CD8-positive, alpha-beta memory T cell (primary cell): Measurements from ENCODE around the gene TUSC2. TPM values are rescaled to one million over a fixed set of nuclear protein-coding genes. Genes with fewer than 3 reads are reported as not detected.

Experiments used
- CTCF ChIA-PET: fragments of 350-600 bp; sonication (Branson Sonifier 250); formaldehyde crosslinking; loops from one replicate; lab custom pipeline; 2021; ENCODE audit warnings: antibody characterized with exemption; lab: Charles Lee
- POLR2A ChIA-PET: fragments of 350-600 bp; sonication (Branson Sonifier 250); formaldehyde crosslinking; loops from one replicate; lab custom pipeline; 2021; ENCODE audit warnings: antibody characterized with exemption; lab: Charles Lee
- DNase-seq, 5 donors: peaks; one replicate each; pipeline versions ENCODE4 v3.0.0 to v3.0.0-alpha.2; 2020 to 2022; ENCODE audit warnings: mixed read lengths in 1 of 5
- H3K27ac ChIP-seq: one replicate; pipeline ENCODE4 v1.7.0; 2013; ENCODE audit warnings: low read depth, mild to moderate bottlenecking, low read length, moderate library complexity
- H3K27me3 ChIP-seq: 2 replicates; pipeline ENCODE4 v1.7.0; 2013; ENCODE audit warnings: low read length, mild to moderate bottlenecking; ENCODE audit not compliant: insufficient read depth, poor library complexity, severe bottlenecking
- H3K36me3 ChIP-seq: 2 replicates; pipeline ENCODE4 v1.7.0; 2013; ENCODE audit warnings: mild to moderate bottlenecking, low read length, moderate library complexity; ENCODE audit not compliant: insufficient read depth
- H3K4me1 ChIP-seq: 2 replicates; pipeline ENCODE4 v1.7.0; 2013; ENCODE audit warnings: mild to moderate bottlenecking, low read length, moderate library complexity; ENCODE audit not compliant: insufficient read depth
- H3K4me3 ChIP-seq: 2 replicates; pipeline ENCODE4 v1.7.0; 2013; ENCODE audit warnings: mild to moderate bottlenecking, low read length
- H3K9me3 ChIP-seq: 2 replicates; pipeline ENCODE4 v1.7.0; 2013; ENCODE audit warnings: mild to moderate bottlenecking, low read length
- H3K27ac Mint-ChIP-seq, 8 donors: one replicate each; pipeline ENCODE4 v1.8.0; 2020 to 2021; ENCODE audit warnings: mixed read lengths in 8 of 8, mild to moderate bottlenecking in 6 of 8, inconsistent platforms in 3 of 8, moderate library complexity in 3 of 8
- H3K27me3 Mint-ChIP-seq, 2 donors: one replicate each; pipeline ENCODE4 v1.8.0; 2020 to 2021; ENCODE audit warnings: mixed read lengths in 2 of 2, mild to moderate bottlenecking in 1 of 2, moderate library complexity in 1 of 2
- H3K36me3 Mint-ChIP-seq, 3 donors: one replicate each; pipeline ENCODE4 v1.8.0; 2020 to 2021; ENCODE audit warnings: mixed read lengths in 3 of 3, inconsistent platforms in 1 of 3, mild to moderate bottlenecking in 1 of 3
- H3K4me1 Mint-ChIP-seq, 3 donors: one replicate each; pipeline ENCODE4 v1.8.0; 2020 to 2021; ENCODE audit warnings: mixed read lengths in 3 of 3, inconsistent platforms in 1 of 3, mild to moderate bottlenecking in 1 of 3
- H3K4me3 Mint-ChIP-seq, 7 donors: one replicate each; pipeline ENCODE4 v1.8.0; 2020 to 2021; ENCODE audit warnings: mixed read lengths in 7 of 7, mild to moderate bottlenecking in 6 of 7, moderate library complexity in 4 of 7, inconsistent platforms in 2 of 7
- H3K9me3 Mint-ChIP-seq, 5 donors: one replicate each; pipeline ENCODE4 v1.8.0; 2020 to 2022; ENCODE audit warnings: mixed read lengths in 5 of 5, mild to moderate bottlenecking in 3 of 5, moderate library complexity in 2 of 5, inconsistent platforms in 1 of 5
- polyA plus RNA-seq: library from polyadenylated mRNA; unstranded; fragments of 300-500 nt; fragmentation: Illumina TruSeq; gene quantifications from one replicate; pipeline ENCODE4 v1.2.3, GENCODE V29; 2021
- total RNA-seq, 2 experiments: library from RNA; stranded (reverse); gene quantifications; one replicate each; pipeline ENCODE4 v1.2.3, GENCODE V29; 2021

The TUSC2 gene
- total and polyA plus RNA-seq, 3 experiments from 2014 or later = 31.4 to 52.9 (median 36.6) TPM

- CTCF ChIA-PET = interaction anchor here (0.9 to 3.0 kb wide), 14 partner anchors 14 to 106 kb away, joined by 3 to 16 read pairs (median 6); partner anchors contain the start of genes CYB561D2, HYAL2 and NPRL2
- Histone ChIP-seq H3K27ac (peak overlapping the region; percentile 96), H3K27me3 (no peaks in the 10 kb centered on the region), H3K36me3 (no peaks in the 10 kb centered on the region), H3K4me3 (peak overlapping the region; percentile 89), H3K9me3 (no peaks in the 10 kb centered on the region), H3K4me1 (peaks cover 25% of the 10 kb centered on the region)
- POLR2A ChIA-PET = interaction anchor here (0.9 to 2.2 kb wide), 6 partner anchors 19 to 61 kb away, joined by 4 to 31 read pairs (median 10); partner anchors contain the start of genes CYB561D2, NPRL2, RASSF1 and TUSC2
- H3K4me1 Mint-ChIP-seq = peaks cover 21 to 50% (median 22%) of the 10 kb centered on the region in 3 donors
- H3K9me3 Mint-ChIP-seq = no peaks in the 10 kb centered on the region
- H3K27ac Mint-ChIP-seq = peak overlapping the region; percentile 93 to 100 (median 99)
- no peaks in the 10 kb centered on the region for H3K27me3 Mint-ChIP-seq
- no peak for DNase-seq
- H3K36me3 Mint-ChIP-seq = peaks cover 0 to 14% (median 0%) of the 10 kb centered on the region in 3 donors
- H3K4me3 Mint-ChIP-seq = peak overlapping the region; percentile 93 to 98 (median 95)
Observed at GRCh38 chr3:50297896-50298725, 29.9 kb downstream of the TUSC2 start.

- no peaks in the 10 kb centered on the region for H3K9me3 Mint-ChIP-seq
- H3K4me1 Mint-ChIP-seq = peaks cover 28 to 57% (median 29%) of the 10 kb centered on the region in 3 donors
- no peak for DNase-seq
- no peak overlapping the region for H3K4me3 ChIP-seq
- H3K9me3 ChIP-seq = no peaks in the 10 kb centered on the region
- H3K27me3 ChIP-seq = no peaks in the 10 kb centered on the region
- H3K27ac Mint-ChIP-seq = peak overlapping the region in 7 of 8 donors; percentile 69 to 100 (median 99)
- H3K27ac ChIP-seq = no peak overlapping the region
- H3K36me3 ChIP-seq = no peaks in the 10 kb centered on the region
- H3K4me1 ChIP-seq = peaks cover 31% of the 10 kb centered on the region
- H3K4me3 Mint-ChIP-seq = peak overlapping the region in 5 of 7 donors; percentile 93 to 98 (median 95)
- no peaks in the 10 kb centered on the region for H3K27me3 Mint-ChIP-seq
- H3K36me3 Mint-ChIP-seq = peaks cover 0 to 15% (median 0%) of the 10 kb centered on the region in 3 donors
- ChIA-PET POLR2A (no interaction called here), CTCF (interaction anchor here (0.9 to 3.0 kb wide), 5 partner anchors 13 to 52 kb away, joined by 3 to 13 read pairs (median 9); partner anchors contain the start of genes CYB561D2 and NPRL2)
Observed at GRCh38 chr3:50297384-50297775, 30.6 kb downstream of the TUSC2 start.

- H3K27me3 ChIP-seq = no peaks in the 10 kb centered on the region
- H3K27ac ChIP-seq = no peak overlapping the region
- ChIA-PET CTCF (interaction anchor here (0.5 to 1.5 kb wide), 2 partner anchors 12 to 54 kb away, joined by 3 read pairs; partner anchors contain the start of genes CYB561D2 and NPRL2), POLR2A (no interaction called here)
- no peaks in the 10 kb centered on the region for H3K36me3 ChIP-seq
- H3K36me3 Mint-ChIP-seq = peaks cover 0 to 17% (median 0%) of the 10 kb centered on the region in 3 donors
- H3K9me3 ChIP-seq = no peaks in the 10 kb centered on the region
- H3K9me3 Mint-ChIP-seq = no peaks in the 10 kb centered on the region
- no peak overlapping the region for H3K4me3 ChIP-seq
- peak overlapping the region in 2 of 7 donors; percentile 41 to 93 for H3K4me3 Mint-ChIP-seq
- DNase-seq = no peak
- H3K4me1 ChIP-seq = peaks cover 31% of the 10 kb centered on the region
- H3K27ac Mint-ChIP-seq = peak overlapping the region; percentile 56 to 100 (median 93)
- H3K27me3 Mint-ChIP-seq = no peaks in the 10 kb centered on the region
- H3K4me1 Mint-ChIP-seq = peaks cover 30 to 57% (median 31%) of the 10 kb centered on the region in 3 donors
Observed at GRCh38 chr3:50296721-50297383, 31.2 kb downstream of the TUSC2 start.

DNA sequence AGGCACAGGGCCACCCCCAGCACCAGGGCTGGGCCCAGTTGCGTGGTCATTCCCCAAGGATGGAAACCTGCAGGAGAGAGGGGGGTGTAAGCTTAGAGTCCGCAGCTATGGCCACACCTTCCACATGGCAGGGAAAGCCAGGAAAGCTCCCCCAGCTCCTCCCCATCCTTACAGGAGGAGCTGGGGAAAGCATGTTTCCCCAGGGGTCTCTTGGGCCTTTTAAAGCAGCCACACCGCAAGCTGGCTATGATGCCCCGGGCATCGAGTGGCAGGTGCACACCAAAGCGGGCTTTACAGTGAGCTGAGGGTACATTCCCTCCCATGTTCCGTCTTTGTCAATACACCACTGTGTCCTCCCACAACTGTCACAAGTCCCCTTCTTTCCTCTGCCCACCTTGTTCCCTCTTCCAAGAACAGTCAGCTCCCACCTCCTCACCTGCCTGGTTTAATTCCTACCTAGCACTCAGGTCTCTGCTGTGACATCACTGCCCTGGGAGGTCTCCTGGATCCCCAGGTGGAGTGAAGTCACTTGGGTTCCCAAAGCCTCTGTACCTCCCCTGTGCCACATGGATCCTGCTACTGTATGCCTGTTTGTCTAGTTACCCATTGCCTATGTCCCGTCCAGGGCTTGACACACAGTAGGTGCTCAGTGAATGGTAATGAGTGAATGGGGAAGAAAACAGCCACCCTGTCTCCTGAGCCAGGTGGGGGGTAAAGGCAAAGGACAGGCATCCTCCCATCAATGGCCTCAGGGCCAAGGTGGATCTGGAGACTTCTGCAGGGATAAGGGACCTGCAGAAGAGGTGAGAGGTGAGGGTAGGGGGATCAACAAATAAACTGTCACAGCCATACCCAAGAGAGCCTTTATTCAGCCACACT, 32.2 kb downstream of the TUSC2 start:
- no peak for DNase-seq
- ChIA-PET CTCF (interaction anchor here (0.8 to 1.5 kb wide), 3 partner anchors 49 to 55 kb away, joined by 3 to 5 read pairs (median 3); partner anchors contain the start of genes CYB561D2 and NPRL2), POLR2A (no interaction called here)
- H3K9me3 Mint-ChIP-seq = no peaks in the 10 kb centered on the region
- no peaks in the 10 kb centered on the region for H3K27me3 Mint-ChIP-seq
- no peaks in the 10 kb centered on the region for H3K36me3 ChIP-seq
- H3K4me3 Mint-ChIP-seq = peak overlapping the region in 2 of 7 donors; percentile 37 to 93
- H3K4me1 Mint-ChIP-seq = peaks cover 35 to 59% (median 38%) of the 10 kb centered on the region in 3 donors
- no peak overlapping the region for H3K4me3 ChIP-seq
- H3K9me3 ChIP-seq = no peaks in the 10 kb centered on the region
- H3K27me3 ChIP-seq = no peaks in the 10 kb centered on the region
- peaks cover 42% of the 10 kb centered on the region for H3K4me1 ChIP-seq
- peak overlapping the region in 3 of 8 donors; percentile 20 to 66 (median 32) for H3K27ac Mint-ChIP-seq
- peaks cover 0 to 19% (median 0%) of the 10 kb centered on the region in 3 donors for H3K36me3 Mint-ChIP-seq
- no peak overlapping the region for H3K27ac ChIP-seq

DNA sequence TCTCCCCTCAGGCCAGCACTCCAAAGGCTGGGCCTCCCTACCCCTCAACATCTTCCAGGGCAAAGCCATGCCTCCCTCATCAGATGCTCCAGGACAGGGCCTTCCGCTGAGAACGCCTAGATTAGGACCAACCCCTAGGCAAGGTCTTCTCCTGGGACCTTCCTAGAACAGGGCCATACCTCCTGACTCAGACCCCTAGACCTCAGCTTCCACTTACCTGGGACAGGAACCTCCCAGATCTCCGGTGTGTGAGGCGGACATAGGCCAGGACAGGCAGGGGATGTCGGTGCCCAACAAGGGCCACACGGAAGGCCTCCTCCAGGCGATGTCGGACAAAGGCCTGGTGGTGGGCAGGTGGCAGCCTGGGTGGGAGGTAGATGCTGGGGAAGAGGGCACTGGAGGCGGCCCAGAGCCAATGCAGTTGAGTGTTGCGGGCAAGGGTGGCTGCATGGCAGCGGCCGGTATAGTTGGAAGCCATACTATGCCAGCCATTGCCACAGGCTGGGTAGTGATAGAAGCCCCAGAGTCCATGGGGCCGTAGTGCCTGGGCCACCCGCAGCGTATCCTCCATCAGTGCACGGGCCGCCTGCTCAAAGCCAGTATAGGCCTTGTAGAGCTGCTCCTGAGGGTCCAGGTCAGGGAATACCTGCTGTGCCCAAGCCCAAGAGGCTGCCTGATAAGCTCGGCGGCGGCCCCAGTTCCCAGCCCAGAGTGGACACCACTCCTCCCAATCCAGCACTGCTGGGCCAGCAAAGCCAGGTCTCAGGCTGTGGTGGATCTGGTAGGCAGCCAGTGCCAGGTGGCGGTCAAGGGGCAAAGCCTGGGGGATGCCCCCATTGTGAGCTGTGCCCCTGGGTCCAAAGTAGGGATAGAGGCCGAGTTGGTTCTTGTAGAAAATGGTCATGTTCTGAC, 33.3 kb downstream of the TUSC2 start:
- Mint-ChIP-seq H3K4me3 (peak overlapping the region in 1 of 7 donors; percentile 66), H3K9me3 (no peaks in the 10 kb centered on the region), H3K27ac (peak overlapping the region in 2 of 8 donors; percentile 57 to 85), H3K27me3 (no peaks in the 10 kb centered on the region), H3K36me3 (peaks cover 0 to 25% (median 0%) of the 10 kb centered on the region in 3 donors), H3K4me1 (peaks cover 26 to 50% (median 29%) of the 10 kb centered on the region in 3 donors)
- ChIA-PET CTCF (interaction anchor here (0.9 kb wide), 1 partner anchor 51 kb away, joined by 5 read pairs; no protein-coding TSS in a partner anchor), POLR2A (interaction anchor here (0.6 kb wide), 1 partner anchor 354 kb away, joined by 3 read pairs; no protein-coding TSS in a partner anchor)
- Histone ChIP-seq H3K4me3 (no peak overlapping the region), H3K27me3 (no peaks in the 10 kb centered on the region), H3K9me3 (no peaks in the 10 kb centered on the region), H3K36me3 (peaks cover under 1% of the 10 kb centered on the region), H3K27ac (no peak overlapping the region), H3K4me1 (peaks cover 36% of the 10 kb centered on the region)
- DNase-seq = no peak

- peaks cover 21 to 43% (median 25%) of the 10 kb centered on the region in 3 donors for H3K4me1 Mint-ChIP-seq
- Histone ChIP-seq H3K27ac (no peak overlapping the region), H3K9me3 (no peaks in the 10 kb centered on the region), H3K4me3 (no peak overlapping the region), H3K36me3 (peaks cover 6% of the 10 kb centered on the region), H3K4me1 (peaks cover 34% of the 10 kb centered on the region), H3K27me3 (no peaks in the 10 kb centered on the region)
- H3K27ac Mint-ChIP-seq = peak overlapping the region in 3 of 8 donors; percentile 57 to 85 (median 70)
- H3K4me3 Mint-ChIP-seq = peak overlapping the region in 1 of 7 donors; percentile 66
- CTCF ChIA-PET = interaction anchor here (0.6 kb wide), 1 partner anchor 31 kb away, joined by 4 read pairs; no protein-coding TSS in a partner anchor
- H3K36me3 Mint-ChIP-seq = peaks cover 0 to 29% (median 0%) of the 10 kb centered on the region in 3 donors
- POLR2A ChIA-PET = interaction anchor here (0.6 to 0.7 kb wide), 3 partner anchors 23 to 354 kb away, joined by 3 to 11 read pairs (median 3); no protein-coding TSS in a partner anchor
- no peak for DNase-seq
- no peaks in the 10 kb centered on the region for H3K9me3 Mint-ChIP-seq
- H3K27me3 Mint-ChIP-seq = no peaks in the 10 kb centered on the region
Observed at GRCh38 chr3:50294089-50294488, 33.9 kb downstream of the TUSC2 start.
